Choroid plexus epithelial cell (primary cell): ENCODE data around the gene TRPM7.
"Not testable (repeated sequence)": the region's sequence is repeated elsewhere in the genome, so short reads cannot be mapped to it uniquely, and the experiment has no call there.

Source experiments
- DNase-seq: peaks from one replicate; pipeline ENCODE4 v3.0.0-alpha.2; 2010; ENCODE audit warnings: low read depth
- H3K4me3 ChIP-seq: 2 replicates; pipeline ENCODE4 v1.5.1; 2011; ENCODE audit warnings: low read depth, mild to moderate bottlenecking, control low read depth, low read length, moderate library complexity
- TF ChIP-seq, protein P1 (sequence below): conservative IDR thresholded peaks from 2 replicates; pipeline ENCODE4 v1.5.1; 2011; ENCODE audit warnings: low read depth, mild to moderate bottlenecking, control low read depth, inconsistent platforms, low read length, moderate library complexity

The TRPM7 gene

DNA sequence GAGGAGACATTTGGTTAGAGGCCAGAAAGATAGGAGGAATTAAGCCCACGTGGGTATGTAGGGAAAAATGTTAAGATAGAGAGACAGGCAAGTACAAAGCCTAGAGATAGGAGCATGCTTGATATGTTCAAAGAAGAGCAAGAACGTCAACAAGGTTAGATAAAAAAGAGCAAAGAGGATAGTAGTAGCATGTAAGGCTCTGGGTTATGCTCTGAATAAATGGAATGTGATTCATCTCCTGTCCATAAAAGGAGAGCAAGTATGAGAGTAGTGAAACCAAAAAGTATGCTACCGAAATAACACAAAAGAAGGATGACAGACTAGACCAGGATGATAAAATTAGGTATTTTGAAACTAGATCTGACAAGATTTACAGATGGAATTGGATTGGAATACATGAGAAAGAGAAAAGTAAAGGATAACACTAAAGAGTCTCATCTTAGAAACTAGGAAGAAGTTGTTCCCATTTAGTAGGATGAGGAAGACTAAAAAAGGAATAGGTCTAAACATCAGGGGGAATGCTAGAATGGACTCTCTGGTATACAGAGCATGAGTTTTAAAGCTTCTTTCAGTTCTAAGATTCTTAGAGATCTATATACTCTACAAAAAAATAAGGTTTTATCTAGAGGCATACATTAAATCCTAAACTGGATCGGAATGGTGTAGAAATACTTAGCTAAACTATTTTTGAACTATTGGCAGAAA, 59.1 kb downstream of the TRPM7 start:
- no peak overlapping the region for H3K4me3 ChIP-seq
- TF ChIP-seq, protein P1, sequence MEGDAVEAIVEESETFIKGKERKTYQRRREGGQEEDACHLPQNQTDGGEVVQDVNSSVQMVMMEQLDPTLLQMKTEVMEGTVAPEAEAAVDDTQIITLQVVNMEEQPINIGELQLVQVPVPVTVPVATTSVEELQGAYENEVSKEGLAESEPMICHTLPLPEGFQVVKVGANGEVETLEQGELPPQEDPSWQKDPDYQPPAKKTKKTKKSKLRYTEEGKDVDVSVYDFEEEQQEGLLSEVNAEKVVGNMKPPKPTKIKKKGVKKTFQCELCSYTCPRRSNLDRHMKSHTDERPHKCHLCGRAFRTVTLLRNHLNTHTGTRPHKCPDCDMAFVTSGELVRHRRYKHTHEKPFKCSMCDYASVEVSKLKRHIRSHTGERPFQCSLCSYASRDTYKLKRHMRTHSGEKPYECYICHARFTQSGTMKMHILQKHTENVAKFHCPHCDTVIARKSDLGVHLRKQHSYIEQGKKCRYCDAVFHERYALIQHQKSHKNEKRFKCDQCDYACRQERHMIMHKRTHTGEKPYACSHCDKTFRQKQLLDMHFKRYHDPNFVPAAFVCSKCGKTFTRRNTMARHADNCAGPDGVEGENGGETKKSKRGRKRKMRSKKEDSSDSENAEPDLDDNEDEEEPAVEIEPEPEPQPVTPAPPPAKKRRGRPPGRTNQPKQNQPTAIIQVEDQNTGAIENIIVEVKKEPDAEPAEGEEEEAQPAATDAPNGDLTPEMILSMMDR = no peak
- peak; percentile 55 for DNase-seq

DNA sequence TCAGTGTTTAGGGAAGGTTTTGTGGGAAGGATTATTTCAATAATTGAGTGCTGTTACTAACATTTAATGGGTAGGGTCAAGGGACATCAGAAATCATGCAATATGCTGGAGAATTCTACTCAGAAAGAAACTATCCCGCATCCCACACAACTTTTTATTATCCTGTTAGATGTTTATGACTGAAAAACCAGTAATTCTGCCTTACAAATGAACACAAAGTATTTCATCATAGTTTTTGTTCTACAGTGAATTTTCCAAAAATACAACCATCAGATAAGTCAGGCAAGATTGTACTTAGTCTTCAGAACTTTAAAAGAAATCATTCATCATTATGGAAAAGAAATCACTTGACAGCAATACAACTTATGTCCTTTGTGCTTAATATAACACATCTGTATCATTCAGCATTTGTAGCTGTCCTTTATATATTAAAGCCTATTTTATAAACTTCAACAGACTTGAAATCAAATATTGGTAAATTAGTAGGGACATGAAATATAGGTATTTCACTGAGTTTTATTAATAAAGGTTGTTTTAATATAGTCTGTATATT, 61.9 kb downstream of the TRPM7 start:
- DNase-seq = no peak
- TF ChIP-seq, protein P1 = no peak
- H3K4me3 ChIP-seq = no peak overlapping the region

DNA sequence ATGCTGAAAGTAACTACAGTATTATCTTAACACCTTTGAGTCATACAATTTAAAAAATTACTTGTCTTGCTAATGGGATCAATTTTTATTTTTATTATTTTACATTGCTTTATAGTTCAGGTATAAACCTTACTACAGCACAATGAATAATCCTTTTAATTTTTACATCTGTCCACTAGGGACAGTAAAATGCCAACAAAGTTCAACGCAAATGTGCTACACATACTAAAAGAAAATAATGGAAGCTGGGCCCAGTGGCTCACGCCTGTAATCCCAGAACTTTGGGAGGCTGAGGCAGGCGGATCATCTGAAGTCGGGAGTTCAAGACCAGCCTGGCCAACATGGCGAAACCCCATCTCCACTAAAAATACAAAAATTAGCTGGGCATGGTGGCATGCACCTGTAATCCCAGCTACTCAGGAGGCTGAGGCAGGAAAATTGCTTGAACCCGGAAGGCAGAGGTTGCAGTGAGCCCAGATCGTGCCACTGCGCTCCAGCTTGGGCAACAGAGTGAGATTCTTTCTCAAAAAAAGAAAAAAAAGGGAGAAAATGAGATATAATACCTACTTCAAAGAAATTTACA, 64.1 kb downstream of the TRPM7 start:
- H3K4me3 ChIP-seq = not testable (repeated sequence)
- TF ChIP-seq, protein P1 = peak; percentile 48
- DNase-seq = peak; percentile 48

DNA sequence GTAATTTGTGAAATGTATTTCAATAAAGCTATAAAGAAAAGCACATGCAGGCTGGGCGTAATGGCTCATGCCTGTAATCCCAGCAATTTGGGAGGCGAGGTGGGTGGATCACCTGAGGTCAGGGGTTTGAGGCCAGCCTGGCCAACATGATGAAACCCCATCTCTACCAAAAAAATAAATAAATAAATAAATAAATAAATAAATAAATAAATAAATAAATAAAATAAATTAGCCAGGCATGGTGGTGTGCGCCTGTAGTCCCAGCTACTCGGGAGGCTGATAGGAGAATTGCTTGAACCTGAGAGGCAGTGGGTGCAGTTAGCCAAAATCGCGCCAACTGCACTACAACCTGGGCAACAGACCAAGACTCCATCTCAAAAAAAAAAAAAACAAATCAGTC, 69.6 kb downstream of the TRPM7 start:
- DNase-seq, H3K4me3 ChIP-seq: not testable (repeated sequence)

DNA sequence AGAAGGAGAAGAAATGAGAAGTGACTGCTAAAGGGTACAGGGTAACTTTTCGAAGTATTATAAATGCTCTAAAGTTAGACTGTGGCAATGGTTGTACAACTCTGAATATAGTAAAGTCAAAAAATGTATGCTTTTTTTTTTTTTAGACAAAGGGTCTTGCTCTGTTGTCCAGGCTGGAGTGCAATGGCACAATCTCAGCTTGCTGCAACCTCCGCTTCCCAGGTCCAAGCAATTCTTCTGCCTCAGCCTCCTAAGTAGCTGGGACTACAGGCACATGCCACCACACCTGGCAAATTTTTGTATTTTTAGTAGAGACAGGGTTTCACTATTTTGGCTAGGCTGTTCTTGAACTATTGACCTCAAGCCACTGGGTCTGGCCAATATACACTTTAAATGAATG, 70.0 kb downstream of the TRPM7 start:
- not testable (repeated sequence) for H3K4me3 ChIP-seq, DNase-seq

DNA sequence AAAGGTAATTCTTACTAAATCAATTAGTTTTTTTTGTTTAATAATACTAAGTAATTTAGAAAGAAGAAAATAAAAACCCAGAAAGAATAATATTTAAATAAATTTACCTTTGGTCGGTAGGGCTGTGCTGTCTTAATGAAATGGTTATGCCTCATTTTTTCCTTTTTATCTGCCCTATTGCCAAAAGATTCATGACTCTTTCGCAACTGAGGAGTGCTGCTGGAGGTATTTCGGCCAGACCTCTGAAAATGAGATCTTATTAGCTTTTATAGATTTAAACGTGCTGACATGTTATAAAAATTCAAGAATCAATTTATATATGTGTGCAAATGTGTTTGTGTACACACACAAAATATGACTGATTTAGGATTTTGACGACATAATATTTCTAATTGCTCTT, 73.0 kb downstream of the TRPM7 start:
- no peak for DNase-seq
- TF ChIP-seq, protein P1 = no peak
- no peak overlapping the region for H3K4me3 ChIP-seq

DNA sequence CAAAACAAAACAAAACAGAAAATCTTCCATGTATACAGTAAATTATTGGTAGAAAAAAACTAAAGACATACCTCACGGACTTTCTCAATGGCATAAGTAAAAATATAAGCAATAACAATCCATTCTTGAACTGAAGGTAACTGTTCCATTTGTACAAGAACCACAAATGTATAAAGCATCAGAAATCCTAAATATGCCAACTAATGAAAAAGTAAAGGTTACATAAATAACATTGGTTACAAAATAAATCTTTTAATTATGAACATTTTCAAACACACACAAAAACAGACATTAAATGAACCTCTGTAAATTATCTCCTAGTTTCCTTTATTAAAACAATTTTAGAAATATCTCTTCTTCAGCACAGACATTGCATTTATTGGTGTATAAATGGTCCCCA, 79.5 kb downstream of the TRPM7 start:
- TF ChIP-seq, protein P1 = no peak
- H3K4me3 ChIP-seq = no peak overlapping the region
- DNase-seq = no peak

DNA sequence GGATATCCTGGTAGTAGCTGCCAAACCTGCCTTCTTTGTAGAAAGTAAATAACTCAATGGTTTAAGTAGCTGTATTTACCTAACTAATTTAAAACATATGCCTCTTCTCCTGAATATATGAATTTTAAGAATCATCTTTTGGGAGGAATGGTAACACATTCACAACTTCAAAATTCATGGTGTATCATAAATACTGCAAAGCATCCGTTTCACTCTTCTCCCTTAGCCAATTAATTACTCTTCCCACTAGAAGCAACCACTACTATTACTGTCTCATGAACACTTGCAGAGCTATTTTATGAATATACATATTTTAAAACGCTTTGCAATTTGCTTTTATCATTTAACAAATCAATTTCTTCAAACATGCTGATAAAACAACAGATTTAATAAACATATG, 81.1 kb downstream of the TRPM7 start:
- no peak overlapping the region for H3K4me3 ChIP-seq
- no peak for DNase-seq
- TF ChIP-seq, protein P1 = no peak

DNA sequence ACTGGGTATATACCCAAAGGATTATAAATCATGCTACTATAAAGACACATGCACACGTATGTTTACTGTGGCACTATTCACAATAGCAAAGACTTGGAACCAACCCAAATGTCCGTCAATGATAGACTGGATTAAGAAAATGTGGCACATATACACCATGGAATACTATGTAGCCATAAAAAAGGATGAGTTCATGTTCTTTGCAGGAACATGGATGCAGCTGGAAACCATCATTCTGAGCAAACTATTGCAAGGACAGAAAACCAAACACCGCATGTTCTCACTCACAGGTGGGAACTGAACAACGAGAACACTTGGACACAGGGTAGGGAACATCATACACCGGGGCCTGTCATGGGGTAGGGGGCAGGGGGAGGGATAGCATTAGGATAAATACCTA, 84.6 kb downstream of the TRPM7 start:
- H3K4me3 ChIP-seq, DNase-seq: not testable (repeated sequence)
